Adrenal gland (tissue), 12 donors: ENCODE measurements around the gene ASB18. TPM values are rescaled to one million over a fixed set of nuclear protein-coding genes. Genes with fewer than 3 reads are reported as not detected.

Experiments used
- DNase-seq, 7 donors: peaks; one replicate each; pipeline ENCODE4 v3.0.0-alpha.2; 2019 to 2020
- H3K27ac ChIP-seq, 5 donors: fragments of 200-600 bp; sonication (generic) in 4 of 5; 1 replicate in 3 of 5; 2 replicates in 2 of 5; pipeline versions ENCODE4 v1.5.1 to v1.8.0; 2016 to 2020; ENCODE audit warnings: mild to moderate bottlenecking in 1 of 5
- H3K27me3 ChIP-seq: fragments of 200-600 bp; 2 replicates; pipeline ENCODE4 v1.8.0; 2021
- H3K36me3 ChIP-seq, 2 donors: fragments of 200-600 bp; replicated peaks in 1 of 2; 1 replicate in 1 of 2; 2 replicates in 1 of 2; pipeline versions ENCODE4 v1.5.1 to v1.8.0; 2018 to 2022
- H3K4me1 ChIP-seq, 2 donors: fragments of 200-600 bp; replicated peaks in 1 of 2; 1 replicate in 1 of 2; 2 replicates in 1 of 2; pipeline versions ENCODE4 v1.5.1 to v1.8.0; 2018 to 2021
- H3K4me3 ChIP-seq, 4 donors: fragments of 200-600 bp; sonication (generic) in 3 of 4; one replicate each; pipeline ENCODE4 v1.5.1; 2016 to 2018
- H3K9me3 ChIP-seq, 3 donors: fragments of 200-600 bp; sonication (generic) in 1 of 3; replicated peaks in 1 of 3; 1 replicate in 2 of 3; 2 replicates in 1 of 3; pipeline versions ENCODE4 v1.5.1 to v1.8.0; 2016 to 2021
- CTCF ChIP-seq, 6 experiments: fragments of 450-650 bp in 4 of 6; fragments of 200-600 bp in 2 of 6; sonication (generic) in 1 of 6; IDR thresholded peaks; 1 replicate in 5 of 6; 2 replicates in 1 of 6; pipeline versions ENCODE4 v1.5.1 to v1.8.0; 2016 to 2021; ENCODE audit warnings: antibody characterized with exemption in 6 of 6, mild to moderate bottlenecking in 2 of 6, moderate library complexity in 1 of 6
- POLR2A ChIP-seq, 2 donors: fragments of 450-650 bp; IDR thresholded peaks; one replicate each; pipeline ENCODE4 v1.6.1; 2017; ENCODE audit warnings: antibody characterized with exemption in 2 of 2, mild to moderate bottlenecking in 2 of 2, moderate library complexity in 1 of 2
- WGBS, 4 donors: extraction: QIAGEN DNeasy Blood & Tissue Kit in 2 of 4; methylation state at CpG; one replicate each; pipeline versions ENCODE4 v1.1.5 to v1.1.7; 2013 to 2017; 5-methylcytosine and 5-hydroxymethylcytosine counted together
- intact Hi-C, 2 donors: fragments of 100-400 bp; cut with DNase I; formaldehyde crosslinking; loops; one replicate each; pipeline versions ENCODE4 v1.14.1 to v1.15.0; 2022 to 2023
- polyA plus RNA-seq, 3 donors: library from polyadenylated mRNA; stranded (reverse); fragments of 200-250 nt in 2 of 3; fragments of 350-450 nt in 1 of 3; fragmentation: Illumina TruSeq in 1 of 3; extraction: RNeasy Lipid Tissue Mini Kit (QIAGEN cat#74804) in 1 of 3; gene quantifications; one replicate each; pipeline ENCODE4 v1.2.3, GENCODE V29; 2013 to 2014
- total RNA-seq, 9 donors: library from RNA; depleted of rRNA in 4 of 9; stranded (reverse); fragments of >200 nt in 4 of 9; fragments of 120-200 nt in 1 of 9; fragmentation: NEBNext Ultra II Directional in 1 of 9; extraction: Animal tissue kit (Norgen Biotek cat#: 25700) in 1 of 9; gene quantifications; one replicate each; pipeline versions ENCODE4 v1.1.0 to v1.2.4, GENCODE V29; 2013 to 2023
- donor health status: healthy with polysubstance abuse.
- donor health status: Bipolar disorder and iron deficiency.
- donor health status: DM: yes; HTN: yes; CAD: no.
- donor health status: DM: no; HTN: no; CAD: no.
- donor health status: DM: no; HTN: no; CAD: no.
- donor health status: DM: yes; HTN: yes; CAD: no.

The ASB18 gene
- total and polyA plus RNA-seq, 12 donors: not detected

- WGBS, 4 donors: 74 to 88% (median 86%) methylated on average over 6 to 7 of the region's 7 CpGs
- TF ChIP-seq POLR2A (IDR thresholded peaks at IDR 0.05): no peak
- no peak for TF ChIP-seq CTCF (IDR thresholded peaks at IDR 0.05)
- Histone ChIP-seq H3K36me3 (no peaks in the 10 kb centered on the region), H3K4me3 (no peak overlapping the region), H3K4me1 (no peaks in the 10 kb centered on the region), H3K27me3 (peaks cover 27% of the 10 kb centered on the region), H3K9me3 (peaks cover 0 to 3% (median 0%) of the 10 kb centered on the region in 3 donors), H3K27ac (no peak overlapping the region)
- intact Hi-C loops: no loop called here
- DNase-seq: no peak
Measured at GRCh38 chr2:236156860-236157194, 107.4 kb downstream of the ASB18 start.

GRCh38 chr2:236156095-236156859, 107.9 kb downstream of the ASB18 start:
- Histone ChIP-seq H3K9me3 (peaks cover 0 to 3% (median 0%) of the 10 kb centered on the region in 3 donors), H3K27me3 (peaks cover 21% of the 10 kb centered on the region), H3K4me3 (no peak overlapping the region), H3K4me1 (no peaks in the 10 kb centered on the region), H3K36me3 (no peaks in the 10 kb centered on the region), H3K27ac (no peak overlapping the region)
- WGBS, 4 donors: 85 to 90% (median 89%) methylated on average over 3 to 16 of the region's 16 CpGs
- DNase-seq: no peak
- intact Hi-C loops: no loop called here
- no peak for TF ChIP-seq CTCF (IDR thresholded peaks at IDR 0.05)
- no peak for TF ChIP-seq POLR2A (IDR thresholded peaks at IDR 0.05)

- TF ChIP-seq CTCF (IDR thresholded peaks at IDR 0.05) (no peak), POLR2A (IDR thresholded peaks at IDR 0.05) (no peak)
- 79 to 86% (median 81%) methylated on average over 3 of the region's 3 CpGs for WGBS, 4 donors
- H3K4me1 ChIP-seq: no peaks in the 10 kb centered on the region
- no peak overlapping the region for H3K4me3 ChIP-seq
- peaks cover 0 to 7% (median 0%) of the 10 kb centered on the region in 3 donors for H3K9me3 ChIP-seq
- DNase-seq: no peak
- peaks cover 13% of the 10 kb centered on the region for H3K27me3 ChIP-seq
- H3K27ac ChIP-seq: no peak overlapping the region
- intact Hi-C loops: no loop called here
- H3K36me3 ChIP-seq: no peaks in the 10 kb centered on the region
Measured at GRCh38 chr2:236155406-236155805, 108.8 kb downstream of the ASB18 start.

- no peaks in the 10 kb centered on the region for H3K36me3 ChIP-seq
- H3K27me3 ChIP-seq: peaks cover 15% of the 10 kb centered on the region
- no peak overlapping the region for H3K4me3 ChIP-seq
- no peak overlapping the region for H3K27ac ChIP-seq
- intact Hi-C loops: no loop called here
- DNase-seq: no peak
- no peak for TF ChIP-seq CTCF (IDR thresholded peaks at IDR 0.05)
- TF ChIP-seq POLR2A (IDR thresholded peaks at IDR 0.05): no peak
- peaks cover 0 to 6% (median 0%) of the 10 kb centered on the region in 3 donors for H3K9me3 ChIP-seq
- no peaks in the 10 kb centered on the region for H3K4me1 ChIP-seq
- WGBS, 4 donors: 90 to 97% (median 93%) methylated on average over 7 of the region's 7 CpGs
Measured at GRCh38 chr2:236146436-236146835, 117.8 kb downstream of the ASB18 start.
